Measurements from ENCODE around the gene ZMYND19. TPM values are rescaled to one million over a fixed set of nuclear protein-coding genes. Genes with fewer than 3 reads are reported as not detected.

Gene ZMYND19
- total and polyA plus RNA-seq, 2 of the 8 experiments (the other 6 are each of a cell fraction or from before 2014, with no cell fraction given), result 42.4 to 58.7 TPM

- TF ChIP-seq EP300 (IDR thresholded peaks at IDR 0.05; ENCODE audit: borderline replicate concordance in 1 of 2, low read depth in 2 of 2, low read length in 2 of 2) (no peak), SP1 (IDR thresholded peaks at IDR 0.05; ENCODE audit: low read depth, low read length) (no peak), CEBPB (IDR thresholded peaks at IDR 0.05; ENCODE audit: low read depth, low read length) (no peak), SAP30 (IDR thresholded peaks at IDR 0.05; ENCODE audit: insufficient read depth, insufficient replicate concordance, low read length) (no peak)
Observed at GRCh38 chr9:137615387-137615871, 25.1 kb upstream of the ZMYND19 start (continued).

All from H1 (cell line).